Fibroblast of pulmonary artery (primary cell): ENCODE measurements around the gene MAGEB1.

Source experiments
- DNase-seq: peaks from one replicate; pipeline ENCODE4 v3.0.0-alpha.2; 2010; ENCODE audit warnings: low read depth
- H3K4me3 ChIP-seq: replicated peaks from 2 replicates; pipeline ENCODE4 v1.5.1; 2011; ENCODE audit warnings: low read depth, mild to moderate bottlenecking, control low read depth, low read length, moderate library complexity
- TF ChIP-seq, protein P1 (sequence below): IDR thresholded peaks from 2 replicates; pipeline ENCODE4 v1.5.1; 2011; ENCODE audit warnings: mild to moderate bottlenecking, control low read depth, low read length, inconsistent platforms; ENCODE audit errors: missing control alignments

The MAGEB1 gene, protein sequence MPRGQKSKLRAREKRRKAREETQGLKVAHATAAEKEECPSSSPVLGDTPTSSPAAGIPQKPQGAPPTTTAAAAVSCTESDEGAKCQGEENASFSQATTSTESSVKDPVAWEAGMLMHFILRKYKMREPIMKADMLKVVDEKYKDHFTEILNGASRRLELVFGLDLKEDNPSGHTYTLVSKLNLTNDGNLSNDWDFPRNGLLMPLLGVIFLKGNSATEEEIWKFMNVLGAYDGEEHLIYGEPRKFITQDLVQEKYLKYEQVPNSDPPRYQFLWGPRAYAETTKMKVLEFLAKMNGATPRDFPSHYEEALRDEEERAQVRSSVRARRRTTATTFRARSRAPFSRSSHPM

DNA sequence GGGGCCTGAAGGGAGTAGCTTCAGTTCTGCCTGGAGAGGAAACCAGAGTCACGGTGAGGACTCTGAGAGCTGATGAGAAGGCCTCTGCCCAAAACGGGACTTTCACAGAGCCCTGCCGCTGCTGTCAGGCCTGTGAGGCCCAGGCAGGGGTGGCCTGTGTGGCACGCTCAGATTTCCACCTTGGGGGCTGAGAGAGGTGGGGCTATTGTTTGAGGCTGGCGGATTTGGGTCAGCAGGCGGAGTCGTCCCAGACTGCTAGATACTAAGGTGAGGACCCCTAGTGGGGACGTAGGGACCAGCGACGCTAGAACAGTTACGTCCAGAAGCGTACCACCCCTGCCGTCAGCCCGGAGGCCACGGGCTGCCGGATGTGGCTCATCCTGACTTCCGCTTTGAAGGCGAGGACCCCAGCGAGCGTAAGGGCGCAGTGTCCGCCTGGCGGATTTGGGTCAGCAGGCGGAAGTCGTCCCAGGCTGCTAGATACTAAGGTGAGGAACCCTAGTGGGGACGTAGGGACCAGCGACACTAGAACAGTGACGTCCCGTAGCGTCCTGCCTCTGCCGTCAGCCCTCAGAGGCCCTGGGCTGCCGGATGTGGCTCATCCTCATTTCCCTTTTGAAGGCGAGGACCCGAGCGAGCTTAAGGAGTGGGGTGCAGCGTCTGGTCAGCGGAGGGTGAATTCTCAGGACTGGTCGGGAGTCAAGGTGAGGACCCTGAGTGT lies at the start of gene MAGEB1:
Gene MAGEB1, plus strand, starts transcription at position 378 of the 721 bp plus-strand sequence. CDS start 3,348 bp downstream, outside the sequence.
- TF ChIP-seq, protein P1, sequence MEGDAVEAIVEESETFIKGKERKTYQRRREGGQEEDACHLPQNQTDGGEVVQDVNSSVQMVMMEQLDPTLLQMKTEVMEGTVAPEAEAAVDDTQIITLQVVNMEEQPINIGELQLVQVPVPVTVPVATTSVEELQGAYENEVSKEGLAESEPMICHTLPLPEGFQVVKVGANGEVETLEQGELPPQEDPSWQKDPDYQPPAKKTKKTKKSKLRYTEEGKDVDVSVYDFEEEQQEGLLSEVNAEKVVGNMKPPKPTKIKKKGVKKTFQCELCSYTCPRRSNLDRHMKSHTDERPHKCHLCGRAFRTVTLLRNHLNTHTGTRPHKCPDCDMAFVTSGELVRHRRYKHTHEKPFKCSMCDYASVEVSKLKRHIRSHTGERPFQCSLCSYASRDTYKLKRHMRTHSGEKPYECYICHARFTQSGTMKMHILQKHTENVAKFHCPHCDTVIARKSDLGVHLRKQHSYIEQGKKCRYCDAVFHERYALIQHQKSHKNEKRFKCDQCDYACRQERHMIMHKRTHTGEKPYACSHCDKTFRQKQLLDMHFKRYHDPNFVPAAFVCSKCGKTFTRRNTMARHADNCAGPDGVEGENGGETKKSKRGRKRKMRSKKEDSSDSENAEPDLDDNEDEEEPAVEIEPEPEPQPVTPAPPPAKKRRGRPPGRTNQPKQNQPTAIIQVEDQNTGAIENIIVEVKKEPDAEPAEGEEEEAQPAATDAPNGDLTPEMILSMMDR: no peak
- H3K4me3 ChIP-seq: no peak within 1 kb of the TSS
- DNase-seq: no peak

DNA sequence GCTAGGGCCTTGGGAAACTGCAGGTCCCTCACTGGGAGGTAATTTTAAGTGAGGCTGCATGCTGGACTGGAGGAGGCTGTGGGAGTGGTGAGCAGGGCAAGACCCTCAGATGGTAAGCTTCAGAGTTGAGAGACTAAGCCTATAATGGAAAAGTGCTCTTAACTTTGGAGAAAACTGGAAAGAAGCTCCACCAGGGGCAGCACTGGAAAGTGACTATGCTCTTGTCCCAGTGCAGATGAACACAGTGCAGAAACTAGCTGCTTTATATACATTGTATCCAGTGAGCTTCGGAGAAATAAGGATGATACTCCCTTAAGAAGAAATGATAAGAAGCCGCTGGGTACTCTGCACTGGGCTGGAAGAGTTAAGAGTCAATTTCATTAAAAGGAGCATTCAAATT lies 34.8 kb upstream of the MAGEB1 start:
- no peak for DNase-seq
- no peak overlapping the region for H3K4me3 ChIP-seq
- TF ChIP-seq, protein P1: no peak

DNA sequence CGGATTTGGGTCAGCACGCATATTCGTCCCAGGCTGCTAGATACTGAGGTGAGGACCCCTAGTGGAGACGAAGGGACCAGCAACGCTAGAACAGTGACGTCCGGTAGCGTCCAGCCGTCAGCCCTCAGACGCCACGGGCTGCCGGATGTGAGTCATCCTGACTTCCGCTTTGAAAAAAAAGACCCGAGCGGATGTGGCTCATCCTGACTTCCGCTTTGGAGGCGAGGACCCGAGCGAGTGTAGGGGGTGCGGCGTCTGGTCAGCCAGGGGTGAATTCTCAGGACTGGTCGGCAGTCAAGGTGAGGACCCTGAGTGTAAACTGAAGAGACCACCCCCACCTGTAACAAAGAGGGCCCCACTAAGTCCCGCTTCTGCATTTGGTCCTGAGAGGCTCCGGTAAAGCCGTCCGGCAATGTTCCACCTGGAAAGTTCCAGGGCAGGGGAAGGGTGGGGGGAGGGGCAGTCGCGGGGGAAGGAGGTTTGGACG lies 31.5 kb upstream of the MAGEB1 start, which contains the start of gene MAGEB2:
Gene MAGEB2, plus strand, starts transcription at position 207 of the 487 bp plus-strand sequence. CDS start 3,018 bp downstream, outside the sequence.
- TF ChIP-seq, protein P1: no peak
- no peak for DNase-seq
- H3K4me3 ChIP-seq: no peak within 1 kb of the TSS

DNA sequence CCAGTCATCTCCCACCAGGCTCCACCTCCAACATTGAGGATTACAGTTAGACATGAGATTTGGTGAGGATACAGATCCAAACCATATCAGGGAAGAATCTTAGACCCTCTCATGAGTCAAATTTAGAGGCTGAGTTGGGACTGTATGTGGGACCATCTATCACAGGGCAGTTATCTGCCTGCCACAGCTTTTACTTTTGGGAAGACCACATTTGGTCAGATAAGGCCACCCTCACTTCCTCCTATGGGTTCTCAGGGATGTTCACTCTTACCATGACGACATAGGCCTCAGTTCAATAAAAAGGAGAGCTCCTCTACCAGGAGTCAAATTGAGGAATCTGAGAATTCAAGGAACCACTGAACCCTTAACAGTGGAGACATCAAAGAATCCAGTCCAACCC lies 29.5 kb upstream of the MAGEB1 start:
- no peak overlapping the region for H3K4me3 ChIP-seq
- TF ChIP-seq, protein P1: no peak
- DNase-seq: no peak

DNA sequence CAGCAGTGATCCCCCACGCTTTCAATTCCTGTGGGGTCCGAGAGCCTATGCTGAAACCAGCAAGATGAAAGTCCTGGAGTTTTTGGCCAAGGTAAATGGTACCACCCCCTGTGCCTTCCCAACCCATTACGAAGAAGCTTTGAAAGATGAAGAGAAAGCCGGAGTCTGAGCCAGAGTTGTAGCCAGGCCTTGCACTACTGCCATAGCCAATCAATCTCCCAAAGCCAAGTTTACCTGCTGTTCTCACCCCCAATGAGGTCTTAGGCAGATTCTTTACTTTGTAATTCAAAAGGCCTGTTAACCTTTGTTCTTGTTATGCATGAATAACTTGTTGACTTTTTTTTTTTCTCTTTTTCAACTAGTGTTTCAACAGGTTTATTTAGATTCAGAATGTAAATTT lies 27.6 kb upstream of the MAGEB1 start:
- TF ChIP-seq, protein P1: no peak
- no peak overlapping the region for H3K4me3 ChIP-seq
- DNase-seq: no peak

DNA sequence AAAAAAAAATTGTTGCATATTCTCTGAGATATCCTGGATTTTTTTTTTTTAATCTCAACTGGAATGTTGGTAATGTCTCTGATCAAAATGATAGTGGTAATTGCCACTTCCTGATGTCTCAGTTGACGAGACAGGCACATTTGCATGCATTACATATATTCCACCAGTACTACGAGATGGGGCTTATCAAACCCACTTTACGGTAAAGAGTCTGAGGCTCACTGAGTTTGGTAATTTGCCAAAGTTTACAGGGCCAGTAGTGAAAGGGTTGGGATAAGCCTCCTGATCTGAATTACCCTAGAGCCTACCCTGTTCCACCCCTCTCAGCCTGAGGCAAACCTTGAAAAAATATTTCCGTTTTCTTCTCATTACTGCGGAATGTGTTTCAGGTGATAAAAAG lies 26.3 kb upstream of the MAGEB1 start:
- TF ChIP-seq, protein P1: no peak
- no peak for DNase-seq
- H3K4me3 ChIP-seq: no peak overlapping the region
